Stromal cell of bone marrow (primary cell): Measurements from ENCODE around the gene KLHDC3.

Experiments
- DNase-seq: peaks from one replicate; pipeline ENCODE4 v3.0.0-alpha.2; 2012; ENCODE audit warnings: low read depth

Gene KLHDC3

DNA sequence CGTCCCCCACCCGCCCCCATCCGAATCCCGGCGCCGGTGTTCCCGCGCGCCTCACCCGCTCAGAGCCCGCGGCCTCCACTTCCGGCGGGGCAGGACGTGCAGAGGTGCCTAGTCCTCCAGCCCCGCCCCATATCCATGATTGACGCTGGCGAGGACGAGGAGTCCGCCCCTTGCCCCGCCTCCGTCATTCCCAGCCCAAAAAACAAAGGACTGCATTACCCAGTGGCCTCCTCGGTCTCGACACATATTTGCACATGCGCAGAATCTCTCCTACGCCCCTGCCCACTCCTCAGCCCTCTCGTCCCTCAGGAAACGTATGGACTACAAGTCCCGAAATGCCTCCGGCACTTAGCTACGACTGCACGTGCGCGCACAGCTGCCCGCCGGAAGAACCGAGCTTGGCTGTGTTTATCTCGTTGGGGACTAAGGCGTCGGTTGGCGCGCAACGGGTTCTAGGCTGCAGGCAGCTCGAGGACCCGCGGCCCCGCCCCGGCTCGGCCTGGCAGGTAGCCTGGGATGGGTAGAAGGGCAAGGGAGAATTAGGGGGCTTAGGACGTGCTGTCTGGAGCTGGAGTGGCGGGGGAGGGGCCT is at the start of gene KLHDC3, which contains the start of gene MEA1:
Gene KLHDC3, plus strand, starts transcription at position 407 of the 591 bp plus-strand sequence. CDS start 2,944 bp downstream, outside the sequence.
Gene MEA1, minus strand, starts transcription at position 104 of the 591 bp plus-strand sequence. CDS start 133 bp downstream, outside the sequence.
- peak; percentile 100 for DNase-seq

- no peak for DNase-seq
Observed at GRCh38 chr6:42966571-42966970, 47.5 kb upstream of the KLHDC3 start.

DNA sequence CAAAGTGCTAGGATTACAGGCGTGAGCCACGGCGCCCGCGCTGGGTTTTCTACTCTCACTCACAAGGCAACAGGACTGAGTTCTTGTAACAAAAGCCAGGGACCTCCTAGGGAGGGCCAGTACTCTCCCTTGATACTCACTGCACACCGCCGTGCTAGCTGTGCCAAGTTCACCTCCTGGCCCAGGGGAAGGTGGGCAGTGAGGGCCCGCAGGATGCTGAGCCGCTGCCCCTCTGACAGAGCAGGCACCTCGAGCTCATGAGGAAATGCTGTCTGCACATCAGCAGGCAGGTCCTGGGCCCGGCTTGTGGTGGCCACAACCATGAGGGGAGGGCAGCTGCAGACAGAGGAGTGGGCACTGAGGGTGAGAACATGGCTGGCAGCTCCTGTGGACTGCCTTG is 46.8 kb upstream of the KLHDC3 start:
- DNase-seq = no peak

DNA sequence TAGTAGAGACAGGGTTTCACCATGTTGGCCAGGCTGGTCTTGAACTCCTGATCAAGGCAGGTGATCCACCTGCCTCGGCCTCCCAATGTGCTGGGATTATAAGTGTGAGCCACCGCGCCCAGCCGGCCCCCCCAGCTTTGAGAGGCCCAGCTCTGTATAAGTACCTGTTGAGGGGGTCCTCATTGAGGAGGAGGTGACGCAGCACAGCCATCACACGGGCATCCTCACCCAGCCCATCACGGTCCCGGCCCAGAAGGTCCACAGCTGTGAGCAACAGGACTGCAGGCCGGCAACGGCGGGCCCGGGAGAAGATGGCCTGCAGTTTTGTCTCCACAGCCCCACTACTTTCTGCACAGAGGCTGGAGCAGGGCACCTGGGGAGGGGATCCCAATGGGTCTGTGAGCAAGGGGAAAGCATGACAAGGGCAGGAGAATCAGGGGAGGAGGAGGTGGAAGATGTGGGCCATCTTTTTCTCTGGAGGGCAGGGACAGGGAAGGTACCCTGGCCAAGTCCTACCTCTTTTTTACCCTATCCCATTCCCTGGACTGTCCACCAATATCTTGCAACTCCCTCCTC is 45.8 kb upstream of the KLHDC3 start:
- DNase-seq = no peak

DNA sequence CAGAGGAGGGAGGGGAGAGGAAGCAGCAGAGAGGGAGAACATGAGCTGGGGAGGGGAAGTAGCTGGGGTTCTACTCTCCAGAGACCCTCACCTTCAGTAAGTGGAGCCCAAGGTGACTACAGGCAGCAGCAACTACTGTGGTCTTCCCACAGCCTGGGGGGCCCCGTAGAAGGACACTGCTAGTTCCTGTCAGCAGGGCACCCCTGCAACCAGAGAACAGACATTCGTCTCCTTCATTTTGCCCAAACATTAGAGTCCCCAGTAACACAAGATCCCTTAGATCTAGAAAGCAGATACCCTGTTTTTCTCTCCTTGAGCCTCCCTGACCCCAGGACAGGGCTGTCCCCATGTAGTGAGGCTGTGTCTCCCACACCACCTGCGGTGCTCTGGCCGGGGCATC is 45.3 kb upstream of the KLHDC3 start:
- DNase-seq = no peak

- no peak for DNase-seq
Observed at GRCh38 chr6:42969431-42969830, 44.6 kb upstream of the KLHDC3 start.

GRCh38 chr6:42969934-42970333 is 44.1 kb upstream of the KLHDC3 start:
- DNase-seq = no peak

DNA sequence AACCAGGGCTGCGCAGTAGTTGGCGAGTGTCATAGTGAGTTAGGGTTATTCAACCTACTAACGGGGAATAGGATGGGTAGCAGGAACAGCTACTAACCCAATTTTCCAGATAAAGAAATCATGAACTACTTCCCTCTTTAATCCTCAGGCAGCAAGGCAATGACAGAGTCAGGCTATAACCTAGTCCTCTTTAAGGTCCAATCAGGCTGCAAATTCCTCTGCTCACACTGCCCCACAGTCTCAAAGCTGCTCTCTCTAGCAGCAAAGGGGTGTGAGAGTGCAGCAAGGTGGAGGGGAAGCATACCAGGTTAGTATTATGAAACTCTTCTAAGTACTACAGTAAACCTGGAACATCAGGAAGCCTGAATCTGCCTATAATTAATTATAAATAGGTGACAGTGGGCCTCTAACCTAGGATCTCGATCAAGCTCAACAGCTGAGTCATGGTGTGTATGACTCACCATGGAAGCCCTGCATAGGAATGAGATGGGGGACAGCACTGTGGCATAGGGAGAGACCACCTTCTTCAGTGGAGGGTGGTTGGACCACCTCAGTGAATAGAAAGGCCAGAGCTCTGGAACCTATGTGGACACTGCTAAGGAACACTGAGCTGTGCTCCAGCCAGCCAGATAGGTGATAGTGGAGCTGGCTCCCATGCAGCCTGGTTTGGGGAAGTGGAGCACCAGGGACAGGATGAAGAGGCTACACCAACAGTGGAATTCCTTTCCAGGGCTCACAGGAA is 43.0 kb upstream of the KLHDC3 start:
- DNase-seq = no peak

- DNase-seq = no peak
Observed at GRCh38 chr6:42971746-42972327, 42.2 kb upstream of the KLHDC3 start.

- DNase-seq = no peak
Observed at GRCh38 chr6:42973926-42974325, 40.1 kb upstream of the KLHDC3 start.

DNA sequence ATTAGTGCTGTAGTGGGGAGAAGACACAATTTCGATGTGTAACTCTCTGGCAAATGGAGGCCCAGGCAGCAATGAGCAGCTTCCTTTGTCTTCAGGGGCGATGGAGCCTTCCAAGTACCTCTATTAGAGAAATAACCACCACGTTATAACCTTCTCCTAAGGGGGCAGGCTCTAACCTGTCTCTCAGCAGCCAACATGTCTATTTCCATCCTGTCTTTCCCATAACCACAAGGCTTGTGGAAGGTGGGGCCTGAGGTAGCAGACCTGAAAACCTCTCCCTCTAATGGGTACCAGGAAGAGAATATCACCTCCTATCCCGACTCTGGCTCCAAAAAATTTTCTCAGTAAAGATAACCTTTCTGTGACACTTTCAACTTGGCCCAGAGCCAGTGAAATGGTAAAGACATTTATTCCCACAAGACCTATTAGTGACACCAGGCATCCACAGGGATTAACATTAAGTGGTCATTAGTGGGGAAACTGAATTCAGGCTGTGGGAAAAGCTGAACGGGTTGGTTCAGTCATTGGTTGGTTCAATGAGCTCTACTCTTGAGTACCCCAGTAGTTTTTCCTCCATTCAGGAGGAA is 39.0 kb upstream of the KLHDC3 start:
- no peak for DNase-seq

DNA sequence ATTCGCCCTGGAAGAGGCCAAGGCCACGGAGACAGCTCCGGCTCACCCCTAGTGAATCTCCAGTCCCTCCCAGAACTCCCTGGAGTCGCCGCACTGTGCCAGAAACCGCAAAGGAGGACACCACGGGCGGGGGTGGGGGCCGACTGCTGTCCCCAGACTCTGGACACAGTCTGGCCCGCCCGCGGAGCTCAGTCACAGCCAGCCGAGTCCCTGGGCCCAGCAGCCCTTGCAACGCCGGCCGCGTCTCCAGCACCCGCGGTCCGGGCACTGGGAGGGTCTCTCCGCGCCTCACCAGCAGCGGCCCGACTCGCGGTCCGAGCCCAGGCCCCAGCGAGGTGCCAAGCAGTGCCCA is 35.6 kb upstream of the KLHDC3 start:
- no peak for DNase-seq

DNA sequence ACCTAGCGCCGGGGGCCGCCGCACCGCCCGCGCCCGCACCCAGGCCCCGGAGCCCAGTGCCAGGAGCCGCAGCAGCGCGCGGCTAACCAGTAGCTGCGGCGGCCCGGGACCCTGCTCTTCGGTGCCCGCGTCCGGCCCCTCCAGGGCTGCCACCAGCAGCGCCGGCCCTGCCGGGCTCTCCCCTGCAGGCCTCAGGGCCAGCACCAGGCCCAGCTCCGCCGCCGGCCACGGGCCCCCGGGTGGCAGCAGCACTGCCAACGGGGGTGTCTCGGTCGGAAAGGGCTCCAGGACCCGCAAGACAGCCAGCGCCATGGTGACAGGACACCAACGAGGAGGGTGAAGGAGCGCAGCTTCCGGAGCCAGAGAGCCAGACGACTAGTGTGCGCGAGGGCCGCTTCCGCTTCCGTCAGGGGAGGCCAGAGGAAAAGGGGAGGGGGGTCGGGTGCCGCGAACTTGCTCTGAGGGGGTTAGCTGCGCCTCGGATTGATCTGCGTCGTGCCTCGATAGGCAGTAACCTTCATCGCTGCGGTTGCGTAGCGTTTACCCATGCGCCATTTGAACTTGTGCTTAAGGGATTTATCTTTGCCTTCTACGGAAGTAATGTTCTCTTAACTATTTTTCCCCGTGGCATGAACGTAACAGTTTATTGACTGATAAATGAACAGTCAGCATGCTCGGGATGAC is 35.1 kb upstream of the KLHDC3 start, which contains the start of gene PEX6:
Gene PEX6, minus strand, starts transcription at position 343 of the 684 bp plus-strand sequence. Its CDS starts 31 bp downstream, at position 312.
- peak; percentile 66 for DNase-seq

- no peak for DNase-seq
Observed at GRCh38 chr6:42979523-42980177, 34.4 kb upstream of the KLHDC3 start.

DNA sequence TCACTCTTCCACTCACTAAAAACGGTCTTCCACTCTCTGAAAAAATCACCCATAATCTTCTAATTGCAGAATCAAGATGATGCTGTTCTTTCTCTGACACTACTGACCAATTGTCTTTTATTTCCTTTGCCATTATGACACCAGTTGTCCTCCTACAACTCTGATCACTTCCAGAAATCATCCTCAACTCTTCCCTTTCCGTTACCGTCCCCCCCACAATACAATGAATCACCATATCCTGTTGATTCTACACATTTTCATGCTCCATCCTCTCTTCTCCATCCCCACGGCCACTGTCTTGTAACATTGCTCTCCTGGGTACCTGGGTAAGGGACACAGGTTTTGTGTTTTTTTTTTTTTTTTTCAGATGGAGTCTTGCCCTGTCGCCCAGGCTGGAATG is 32.2 kb upstream of the KLHDC3 start:
- no peak for DNase-seq

DNA sequence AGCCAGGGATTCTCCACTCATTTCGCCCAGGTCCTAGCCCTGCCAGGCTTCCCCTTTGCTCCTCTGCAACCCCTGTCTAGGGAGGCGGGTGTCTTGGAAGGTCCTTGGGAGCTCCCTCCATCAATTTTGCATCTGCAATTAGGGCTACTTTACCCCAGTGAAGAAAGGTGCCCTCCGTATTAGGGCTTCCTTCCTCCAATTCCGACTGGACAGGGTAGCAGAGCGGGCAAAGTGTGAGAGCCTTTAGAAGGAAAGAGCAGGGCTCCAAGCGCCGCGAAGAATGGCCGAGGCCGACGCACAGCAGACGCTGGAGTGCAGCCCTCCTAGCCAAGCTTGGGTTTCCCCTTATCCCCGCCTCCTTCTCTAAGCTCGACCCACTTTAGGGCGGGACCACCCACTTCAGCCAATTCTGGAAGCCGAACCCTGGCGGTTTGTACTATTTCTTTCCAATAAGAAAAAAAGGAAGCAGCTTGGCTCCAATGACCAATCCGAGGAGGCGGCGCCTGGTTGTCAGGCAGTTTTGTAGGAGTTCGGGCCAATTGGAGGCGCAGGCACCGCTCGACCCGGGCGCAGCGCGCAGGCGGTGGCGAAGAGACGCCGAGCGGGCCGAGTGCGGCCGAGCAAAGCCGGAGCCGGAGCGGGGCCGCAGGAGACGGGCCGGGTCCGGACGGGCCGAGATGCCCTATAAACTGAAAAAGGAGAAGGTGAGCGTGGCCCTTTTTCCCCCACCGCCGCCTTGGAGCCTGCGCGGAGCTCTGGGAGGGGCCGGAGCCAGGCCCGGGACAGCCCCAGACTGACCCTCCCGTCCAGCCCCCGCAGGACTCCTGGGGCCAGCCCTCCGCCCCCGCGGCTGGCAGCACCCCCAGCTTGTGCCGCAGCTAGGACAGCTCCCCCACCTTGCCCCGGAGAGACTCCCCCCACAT is 29.8 kb upstream of the KLHDC3 start, which contains the start of gene PPP2R5D:
Gene PPP2R5D, plus strand, starts transcription at position 570 of the 923 bp plus-strand sequence. Its CDS starts 108 bp downstream, at position 678.
- peak; percentile 99 for DNase-seq

DNA sequence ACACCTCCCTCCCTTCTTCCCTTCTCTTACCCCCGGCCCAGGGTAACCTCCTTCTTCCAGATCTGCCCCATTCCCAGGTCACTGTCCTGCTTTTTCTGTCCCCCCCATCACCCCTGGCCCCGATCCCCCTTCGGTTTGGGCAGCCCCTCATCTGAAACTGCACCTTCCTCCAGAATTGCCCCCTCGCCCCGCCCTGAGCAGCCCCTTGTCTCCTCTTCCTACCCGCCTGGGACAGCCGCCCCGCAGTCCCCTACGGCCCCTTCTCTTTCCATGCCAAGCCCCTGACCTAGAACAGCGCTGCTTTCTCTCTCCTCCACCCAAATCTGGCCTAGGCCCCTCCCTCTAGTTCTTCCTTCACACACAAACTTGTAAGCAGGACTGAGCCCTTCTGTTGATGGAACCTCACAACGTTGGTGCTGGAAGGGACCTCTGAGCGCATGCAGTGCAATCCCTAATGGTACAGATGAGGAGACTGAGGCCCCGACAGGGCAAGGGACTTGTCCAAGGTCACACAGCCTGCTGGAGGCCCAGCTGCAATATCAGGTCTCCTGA is 29.0 kb upstream of the KLHDC3 start:
- DNase-seq = no peak

DNA sequence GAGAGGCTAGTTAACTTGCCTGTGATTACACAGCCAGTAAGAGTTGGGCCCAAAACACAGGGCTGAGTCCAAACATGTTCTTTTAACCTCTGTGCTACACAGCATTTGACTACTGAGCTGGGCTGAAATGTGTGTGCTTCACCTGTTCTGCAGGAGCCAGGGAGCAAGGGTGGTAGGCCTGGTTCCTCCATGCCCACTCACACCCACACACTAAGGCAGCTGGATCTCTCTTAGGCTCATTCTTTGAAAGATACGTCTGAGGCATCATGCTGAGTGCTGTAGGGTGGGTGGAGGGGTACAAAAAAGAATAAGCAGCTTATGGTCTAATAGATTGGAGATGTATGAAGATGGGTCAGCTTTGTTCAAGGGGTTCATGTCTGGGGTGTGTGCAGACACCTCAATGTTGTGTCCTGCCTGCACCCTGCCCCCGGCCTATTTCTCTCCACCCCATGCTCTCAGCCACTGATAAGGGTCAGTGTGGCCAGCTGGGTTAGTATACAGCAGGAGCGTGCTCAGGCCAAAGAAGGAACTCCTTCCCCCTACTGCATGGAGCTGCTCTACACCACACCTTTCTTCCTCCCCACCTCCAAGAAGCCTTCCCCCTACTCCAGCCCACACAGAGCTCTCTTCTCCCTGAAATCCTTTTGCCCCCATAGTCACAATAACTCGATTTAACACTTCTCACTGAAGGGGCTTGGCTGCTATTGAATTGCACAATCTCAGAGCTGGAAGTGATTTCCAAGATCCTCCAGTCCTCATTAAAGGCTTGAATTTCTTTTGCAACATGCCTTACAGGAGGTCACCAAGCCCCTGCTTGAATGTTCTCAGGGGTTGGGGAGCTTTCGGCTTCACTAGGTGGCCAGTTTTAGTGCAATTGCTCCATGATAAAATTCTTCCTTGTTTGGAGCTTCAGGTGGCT is 26.3 kb upstream of the KLHDC3 start:
- no peak for DNase-seq
